ENCODE data around the gene RIPPLY2.

Gene RIPPLY2

DNA sequence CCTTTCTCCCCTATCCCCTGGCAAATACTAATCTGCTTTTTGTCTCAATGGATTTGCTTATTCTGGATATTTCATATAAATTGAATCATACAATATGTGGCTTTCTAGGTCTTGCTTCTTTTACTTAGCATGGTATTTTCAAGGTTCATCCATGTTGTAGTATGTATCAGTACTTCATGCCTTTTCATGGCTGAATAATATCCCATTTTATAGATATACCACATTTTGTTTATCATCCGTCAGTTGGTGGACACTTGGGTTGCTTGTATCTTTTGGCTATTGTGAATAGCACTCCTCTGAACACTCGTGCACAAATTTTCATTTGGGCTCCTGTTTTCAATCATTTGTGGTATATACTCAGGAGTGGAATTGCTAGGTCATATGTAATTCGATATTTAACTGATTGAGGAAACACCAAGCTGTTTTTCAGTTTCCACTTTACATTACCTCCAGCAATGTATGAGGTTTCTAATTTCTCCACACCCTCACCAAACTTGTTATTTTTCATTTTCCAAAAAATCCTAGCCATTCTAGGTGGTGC lies 30.5 kb upstream of the RIPPLY2 start:
- TF ChIP-seq, protein P1, sequence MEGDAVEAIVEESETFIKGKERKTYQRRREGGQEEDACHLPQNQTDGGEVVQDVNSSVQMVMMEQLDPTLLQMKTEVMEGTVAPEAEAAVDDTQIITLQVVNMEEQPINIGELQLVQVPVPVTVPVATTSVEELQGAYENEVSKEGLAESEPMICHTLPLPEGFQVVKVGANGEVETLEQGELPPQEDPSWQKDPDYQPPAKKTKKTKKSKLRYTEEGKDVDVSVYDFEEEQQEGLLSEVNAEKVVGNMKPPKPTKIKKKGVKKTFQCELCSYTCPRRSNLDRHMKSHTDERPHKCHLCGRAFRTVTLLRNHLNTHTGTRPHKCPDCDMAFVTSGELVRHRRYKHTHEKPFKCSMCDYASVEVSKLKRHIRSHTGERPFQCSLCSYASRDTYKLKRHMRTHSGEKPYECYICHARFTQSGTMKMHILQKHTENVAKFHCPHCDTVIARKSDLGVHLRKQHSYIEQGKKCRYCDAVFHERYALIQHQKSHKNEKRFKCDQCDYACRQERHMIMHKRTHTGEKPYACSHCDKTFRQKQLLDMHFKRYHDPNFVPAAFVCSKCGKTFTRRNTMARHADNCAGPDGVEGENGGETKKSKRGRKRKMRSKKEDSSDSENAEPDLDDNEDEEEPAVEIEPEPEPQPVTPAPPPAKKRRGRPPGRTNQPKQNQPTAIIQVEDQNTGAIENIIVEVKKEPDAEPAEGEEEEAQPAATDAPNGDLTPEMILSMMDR (conservative IDR thresholded peaks at IDR 0.05), result no peak

DNA sequence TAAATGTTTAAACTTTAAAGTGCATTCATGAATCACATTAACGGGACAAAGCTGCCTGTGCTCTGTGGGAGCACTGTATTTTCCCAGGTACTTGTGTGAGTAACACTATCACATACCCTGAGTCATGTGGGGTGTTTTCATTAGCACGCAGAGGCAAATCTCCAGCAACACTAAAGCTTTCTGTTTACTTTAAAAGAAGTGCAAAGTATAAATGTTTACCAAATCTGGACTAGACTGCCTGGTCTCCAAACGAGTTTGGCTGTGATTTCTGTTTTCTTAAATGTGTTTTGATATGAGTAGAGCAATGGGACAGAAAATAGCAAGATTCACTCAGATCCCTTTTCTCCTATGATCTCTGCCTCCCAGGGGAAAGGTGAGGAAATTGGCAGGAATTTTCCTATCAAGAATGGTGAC lies 28.8 kb upstream of the RIPPLY2 start:
- TF ChIP-seq, protein P1 (conservative IDR thresholded peaks at IDR 0.05), result no peak
- peak overlapping the region; percentile 57 for H3K27ac ChIP-seq

More for the DNA sequence above, 30.5 kb upstream of the RIPPLY2 start:
- no peak overlapping the region for H3K27ac ChIP-seq

DNA sequence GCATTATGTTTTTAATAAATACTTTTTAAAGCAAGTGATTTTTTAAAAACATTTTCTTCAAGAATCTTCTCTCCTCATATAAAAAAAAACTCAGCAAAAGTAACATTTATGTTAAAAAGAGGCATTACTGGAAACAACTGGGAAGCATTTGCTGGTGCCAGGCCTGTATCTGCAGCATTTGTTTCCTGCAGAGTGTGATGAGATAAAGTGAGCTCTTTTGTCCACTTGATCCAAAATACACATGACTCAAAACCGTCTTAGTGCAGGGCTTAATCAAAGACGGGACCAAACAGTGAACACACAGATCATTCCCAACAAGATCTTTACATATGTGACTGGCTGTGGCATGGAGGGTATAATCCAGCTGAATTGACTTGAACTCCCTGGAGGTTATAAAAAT lies 28.3 kb upstream of the RIPPLY2 start:
- H3K27ac ChIP-seq, result peak overlapping the region; percentile 57
- TF ChIP-seq, protein P1 (conservative IDR thresholded peaks at IDR 0.05), result no peak

DNA sequence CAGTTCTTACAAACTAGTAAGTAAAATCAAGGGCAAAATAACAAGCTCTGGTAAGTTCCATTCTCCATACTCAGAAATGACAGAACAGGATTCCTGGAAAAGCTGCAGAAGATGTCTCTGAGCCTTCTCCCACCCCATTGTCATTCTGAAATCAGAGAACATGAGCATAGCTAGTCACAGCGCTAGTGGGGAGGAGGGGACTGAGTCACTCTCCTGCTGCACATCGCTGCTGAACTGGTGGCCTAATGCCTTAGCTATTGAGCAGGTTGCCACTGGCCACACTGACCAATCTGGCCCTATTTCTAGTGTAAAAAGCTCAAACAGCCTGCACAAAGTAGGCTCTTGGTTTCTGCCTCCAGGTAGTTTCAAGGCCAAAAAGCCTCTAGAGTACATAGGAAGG lies 26.1 kb upstream of the RIPPLY2 start:
- TF ChIP-seq, protein P1 (conservative IDR thresholded peaks at IDR 0.05), result no peak
- no peak overlapping the region for H3K27ac ChIP-seq

DNA sequence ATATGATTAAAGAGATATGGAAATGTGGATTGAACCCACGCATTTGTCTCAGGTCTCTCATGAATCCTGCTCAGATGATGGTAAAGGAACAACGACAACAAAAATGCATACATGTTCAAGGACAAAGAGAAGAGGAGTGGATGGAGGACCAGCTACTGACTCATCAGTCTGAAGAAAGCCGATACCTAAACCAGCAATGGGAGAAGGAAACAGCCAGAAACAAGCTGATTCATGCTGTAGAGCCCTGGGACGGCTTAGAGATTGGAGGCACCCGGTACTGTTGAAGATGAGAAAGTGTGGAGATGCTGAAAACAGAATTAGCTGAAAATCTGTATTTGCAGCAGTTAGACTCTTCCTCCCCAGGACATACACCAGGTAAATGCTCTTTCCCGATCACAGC lies 14.4 kb upstream of the RIPPLY2 start:
- no peak overlapping the region for H3K27ac ChIP-seq
- TF ChIP-seq, protein P1 (conservative IDR thresholded peaks at IDR 0.05), result no peak

DNA sequence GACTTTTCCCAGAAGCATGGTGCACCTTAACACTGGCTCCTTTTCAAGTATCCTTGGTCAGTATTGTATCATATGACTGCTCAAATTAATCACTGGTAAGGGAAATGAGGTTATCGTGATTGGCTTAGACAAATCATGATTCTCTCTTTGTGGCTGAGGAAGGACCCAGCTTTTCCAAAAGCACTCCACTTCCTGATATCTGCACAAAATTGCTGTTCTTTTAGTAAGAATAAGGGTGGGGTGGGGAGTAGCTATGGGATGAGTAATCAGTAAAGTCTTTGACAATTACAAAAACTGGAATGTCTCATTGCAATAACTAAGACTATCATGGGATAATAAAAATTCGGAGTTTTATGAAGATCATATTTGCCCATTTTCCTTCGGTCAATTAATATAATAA lies 9.0 kb upstream of the RIPPLY2 start:
- no peak overlapping the region for H3K27ac ChIP-seq
- TF ChIP-seq, protein P1 (conservative IDR thresholded peaks at IDR 0.05), result no peak

DNA sequence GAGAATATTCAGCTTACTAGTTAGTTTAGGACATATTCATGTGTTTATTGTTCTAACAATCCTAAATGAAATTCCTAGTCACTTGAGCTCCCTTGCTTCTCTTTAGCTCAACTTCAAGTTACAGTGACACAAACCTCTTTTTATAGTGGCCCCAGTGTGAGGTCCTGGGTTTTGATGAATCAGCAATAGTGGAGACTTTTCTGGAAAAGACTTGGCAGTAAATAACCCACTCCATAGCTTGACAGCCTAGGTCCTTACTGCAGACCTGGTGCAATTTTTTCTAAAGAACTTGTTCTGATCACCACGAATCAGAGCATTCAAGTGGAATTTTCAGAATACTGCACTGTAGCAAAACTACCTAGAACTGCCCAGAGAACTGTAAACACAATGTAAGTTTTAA lies 6.9 kb upstream of the RIPPLY2 start:
- H3K27ac ChIP-seq, result no peak overlapping the region
- TF ChIP-seq, protein P1 (conservative IDR thresholded peaks at IDR 0.05), result no peak

All from VCaP (cell line).